Measurements from ENCODE around the gene PTP4A1. TPM values are rescaled to one million over a fixed set of nuclear protein-coding genes. Genes with fewer than 3 reads are reported as not detected.
A peak's percentile ranks its signal among the peaks of the same experiment; 100 is the strongest.
"Not testable (repeated sequence)": the region's sequence is repeated elsewhere in the genome, so short reads cannot be mapped to it uniquely, and the experiment has no call there.

The PTP4A1 gene
- total RNA-seq, 1 donor from 2014 or later: 32.5 TPM

DNA sequence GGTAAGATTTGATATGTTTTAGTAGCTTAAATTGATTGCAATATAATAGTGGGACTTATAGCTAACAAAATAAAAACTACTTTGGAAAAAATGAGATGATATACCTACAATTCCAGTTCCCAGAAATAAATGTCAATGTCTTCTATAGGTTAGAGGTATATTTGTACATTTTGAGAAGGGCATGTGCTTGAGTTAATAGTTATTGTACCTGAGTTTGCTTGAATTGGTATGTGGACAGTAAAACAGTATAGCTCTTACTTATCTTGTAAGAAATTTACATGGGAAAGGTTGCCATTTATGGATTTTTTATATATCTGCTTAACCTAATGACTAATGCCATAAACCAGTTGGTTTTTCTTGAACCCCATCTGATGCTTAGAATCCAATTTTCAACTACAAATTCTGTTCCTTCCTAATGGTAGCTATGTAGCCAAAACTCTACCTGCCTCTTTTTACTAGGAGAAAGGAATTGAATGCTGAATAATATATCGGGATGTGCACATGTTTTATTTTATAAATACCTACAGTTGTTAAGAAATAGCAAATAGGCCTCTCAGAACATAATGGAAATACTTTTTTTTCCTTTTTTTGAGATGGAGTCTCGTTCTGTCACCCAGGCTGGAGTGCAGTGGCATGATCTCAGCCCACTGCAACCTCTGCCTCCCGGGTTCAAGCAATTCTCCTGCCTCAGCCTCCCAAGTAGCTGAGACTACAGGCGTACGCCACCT lies 4.9 kb downstream of the PTP4A1 start:
- intact Hi-C loops (cut with DNase I): no loop called here
- no peak for DNase-seq (ENCODE audit: missing footprints)
- no peak for ATAC-seq

DNA sequence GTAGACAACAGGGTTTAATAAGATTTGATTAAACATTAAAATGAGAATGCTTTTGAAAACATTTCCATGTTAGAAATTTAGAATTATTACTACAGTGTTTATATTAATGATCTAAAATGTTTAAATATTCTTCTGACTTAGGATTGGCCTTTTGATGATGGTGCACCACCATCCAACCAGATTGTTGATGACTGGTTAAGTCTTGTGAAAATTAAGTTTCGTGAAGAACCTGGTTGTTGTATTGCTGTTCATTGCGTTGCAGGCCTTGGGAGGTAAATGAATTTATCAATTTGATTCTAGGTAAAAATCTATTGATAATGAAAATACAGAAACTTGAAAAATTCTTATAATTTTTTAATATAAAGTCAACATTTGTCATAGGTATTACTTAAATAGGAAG lies 6.5 kb downstream of the PTP4A1 start:
- DNase-seq (ENCODE audit: missing footprints): no peak
- no peak for ATAC-seq
- intact Hi-C loops (cut with DNase I): no loop called here

DNA sequence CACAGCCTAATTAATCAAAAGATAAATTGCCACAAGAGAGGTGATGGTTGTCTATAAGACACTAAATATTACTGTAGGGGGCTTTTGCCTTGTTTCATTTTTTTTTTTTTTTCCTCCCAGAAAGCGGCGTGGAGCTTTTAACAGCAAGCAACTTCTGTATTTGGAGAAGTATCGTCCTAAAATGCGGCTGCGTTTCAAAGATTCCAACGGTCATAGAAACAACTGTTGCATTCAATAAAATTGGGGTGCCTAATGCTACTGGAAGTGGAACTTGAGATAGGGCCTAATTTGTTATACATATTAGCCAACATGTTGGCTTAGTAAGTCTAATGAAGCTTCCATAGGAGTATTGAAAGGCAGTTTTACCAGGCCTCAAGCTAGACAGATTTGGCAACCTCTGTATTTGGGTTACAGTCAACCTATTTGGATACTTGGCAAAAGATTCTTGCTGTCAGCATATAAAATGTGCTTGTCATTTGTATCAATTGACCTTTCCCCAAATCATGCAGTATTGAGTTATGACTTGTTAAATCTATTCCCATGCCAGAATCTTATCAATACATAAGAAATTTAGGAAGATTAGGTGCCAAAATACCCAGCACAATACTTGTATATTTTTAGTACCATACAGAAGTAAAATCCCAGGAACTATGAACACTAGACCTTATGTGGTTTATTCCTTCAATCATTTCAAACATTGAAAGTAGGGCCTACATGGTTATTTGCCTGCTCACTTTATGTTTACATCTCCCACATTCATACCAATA lies 7.8 kb downstream of the PTP4A1 start:
- intact Hi-C loops (cut with DNase I): no loop called here
- DNase-seq (ENCODE audit: missing footprints): no peak
- ATAC-seq: no peak

DNA sequence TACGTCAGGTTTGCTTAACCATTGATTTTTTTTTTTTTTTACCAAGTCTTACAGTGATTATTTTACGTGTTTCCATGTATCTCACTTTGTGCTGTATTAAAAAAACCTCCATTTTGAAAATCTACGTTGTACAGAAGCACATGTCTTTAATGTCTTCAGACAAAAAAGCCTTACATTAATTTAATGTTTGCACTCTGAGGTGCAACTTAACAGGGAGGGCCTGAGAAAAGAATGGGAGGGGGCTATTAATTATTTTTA lies 8.4 kb downstream of the PTP4A1 start:
- DNase-seq (ENCODE audit: missing footprints) (no peak), ATAC-seq (no peak)
- intact Hi-C loops (cut with DNase I): no loop called here

DNA sequence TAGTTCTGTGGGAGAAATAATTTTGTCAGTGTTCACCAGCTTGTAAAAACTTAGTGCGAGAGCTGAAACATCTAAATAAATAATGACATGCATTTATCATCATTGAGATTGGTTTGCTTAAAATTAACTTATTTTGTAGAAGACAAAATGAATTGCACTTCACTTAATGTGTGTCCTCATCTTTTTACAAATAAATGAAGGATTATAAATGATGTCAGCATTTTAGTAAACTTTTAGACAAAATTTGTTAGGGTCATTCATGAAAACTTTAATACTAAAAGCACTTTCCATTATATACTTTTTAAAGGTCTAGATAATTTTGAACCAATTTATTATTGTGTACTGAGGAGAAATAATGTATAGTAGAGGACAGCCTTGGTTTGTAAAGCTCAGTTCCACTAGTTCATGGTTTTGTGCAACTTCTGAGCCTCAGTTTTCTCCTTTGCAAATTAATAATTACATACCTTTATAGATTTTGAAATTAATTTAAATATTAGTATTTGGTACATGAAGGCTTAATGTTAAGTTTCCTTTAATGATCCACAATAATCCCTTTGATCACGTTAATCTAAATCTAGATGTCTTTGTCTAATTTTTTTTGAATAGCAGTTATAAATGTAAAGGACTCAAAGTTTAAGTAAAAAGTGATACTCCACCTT lies 9.2 kb downstream of the PTP4A1 start:
- ATAC-seq: no peak
- DNase-seq (ENCODE audit: missing footprints): no peak
- intact Hi-C loops (cut with DNase I): no loop called here

DNA sequence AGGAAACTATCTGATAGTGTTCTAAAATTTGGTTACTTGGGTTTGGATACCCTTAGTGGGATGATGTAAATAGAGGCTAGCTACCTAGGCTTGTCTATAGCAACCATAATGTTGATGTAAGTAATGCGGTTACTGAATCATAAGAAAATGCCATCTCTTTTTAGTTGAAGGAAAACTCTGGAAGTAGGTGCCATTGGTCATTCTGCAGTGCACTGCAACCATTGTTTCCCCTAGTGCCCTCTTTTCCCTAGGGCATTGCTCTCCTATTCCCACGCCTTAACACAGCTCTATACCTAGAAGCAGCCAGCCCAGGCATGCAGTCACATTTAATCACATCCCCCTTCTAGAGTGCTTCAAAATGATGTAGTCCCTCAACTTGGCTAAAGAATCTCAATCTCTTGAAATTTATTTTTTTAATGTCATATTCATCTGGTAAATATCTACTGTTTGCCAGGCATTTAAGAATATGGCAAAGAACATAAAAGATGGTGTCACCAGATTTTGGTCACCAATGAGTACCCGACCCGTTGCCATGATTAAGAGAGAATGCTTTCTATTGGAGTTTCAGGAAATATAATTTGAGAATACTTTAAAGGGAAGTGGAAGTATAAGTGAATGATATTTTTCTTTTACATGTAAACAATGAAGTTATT lies 10.4 kb downstream of the PTP4A1 start:
- intact Hi-C loops (cut with DNase I): no loop called here
- ATAC-seq: no peak
- DNase-seq (ENCODE audit: missing footprints): no peak

DNA sequence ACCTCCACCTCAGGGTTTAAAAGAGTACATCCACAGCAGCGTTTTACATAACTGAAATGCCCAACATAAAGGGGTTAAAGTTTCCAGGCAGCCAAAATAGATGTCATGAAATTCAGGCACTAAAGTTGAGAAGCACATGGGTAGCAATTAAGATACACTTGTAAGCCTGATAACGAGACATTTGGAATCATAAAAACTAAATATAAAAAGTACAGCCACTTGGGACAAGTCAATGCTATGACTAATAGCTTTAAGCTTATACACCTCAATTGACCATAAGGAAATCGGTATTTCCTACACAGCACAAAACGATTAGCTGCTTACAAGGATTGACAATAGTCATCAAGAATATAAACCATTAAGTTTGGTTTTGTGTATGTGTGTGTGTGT lies 11.8 kb downstream of the PTP4A1 start:
- ATAC-seq: peak; percentile 50
- intact Hi-C loops (cut with DNase I): no loop called here
- DNase-seq (ENCODE audit: missing footprints): no peak

DNA sequence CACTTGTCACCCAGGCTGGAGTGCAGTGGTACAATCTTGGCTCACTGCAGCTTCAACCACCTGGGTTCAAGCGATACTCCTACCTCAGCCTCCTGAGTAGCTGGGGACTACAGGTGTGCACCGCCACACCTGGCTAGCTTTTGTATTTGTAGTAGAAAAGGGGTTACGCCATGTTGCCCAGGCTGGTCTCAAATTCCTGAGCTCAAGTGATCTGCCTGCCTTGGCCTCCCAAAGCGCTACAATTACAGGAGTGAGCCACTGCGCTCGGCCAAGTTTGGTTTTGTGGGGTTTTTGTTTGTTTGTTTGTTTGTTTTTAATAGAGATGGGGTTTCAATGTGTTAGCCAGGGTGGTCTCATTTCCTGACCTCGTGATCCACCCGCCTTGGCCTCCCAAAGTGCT lies 12.3 kb downstream of the PTP4A1 start:
- DNase-seq (ENCODE audit: missing footprints) (no peak), ATAC-seq (no peak)
- intact Hi-C loops (cut with DNase I): no loop called here

DNA sequence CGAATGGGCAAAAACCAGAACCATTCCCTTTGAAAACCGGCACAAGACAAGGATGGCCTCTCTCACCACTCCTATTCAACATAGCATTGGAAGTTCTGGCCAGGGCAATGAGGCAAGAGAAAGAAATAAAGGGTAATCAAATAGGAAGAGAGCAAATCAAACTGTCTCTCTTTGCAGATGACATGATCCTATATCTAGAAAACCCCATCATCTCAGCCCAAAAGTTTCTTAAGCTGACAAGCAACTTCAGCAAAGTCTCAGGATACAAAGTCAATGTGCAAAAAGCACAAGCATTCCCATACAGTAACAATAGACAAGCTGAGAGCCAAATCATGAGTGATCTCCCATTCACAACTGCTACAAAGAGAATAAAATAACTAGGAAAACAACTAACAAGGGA lies 13.4 kb downstream of the PTP4A1 start:
- intact Hi-C loops (cut with DNase I); DNase-seq (ENCODE audit: missing footprints); ATAC-seq: not testable (repeated sequence)

DNA sequence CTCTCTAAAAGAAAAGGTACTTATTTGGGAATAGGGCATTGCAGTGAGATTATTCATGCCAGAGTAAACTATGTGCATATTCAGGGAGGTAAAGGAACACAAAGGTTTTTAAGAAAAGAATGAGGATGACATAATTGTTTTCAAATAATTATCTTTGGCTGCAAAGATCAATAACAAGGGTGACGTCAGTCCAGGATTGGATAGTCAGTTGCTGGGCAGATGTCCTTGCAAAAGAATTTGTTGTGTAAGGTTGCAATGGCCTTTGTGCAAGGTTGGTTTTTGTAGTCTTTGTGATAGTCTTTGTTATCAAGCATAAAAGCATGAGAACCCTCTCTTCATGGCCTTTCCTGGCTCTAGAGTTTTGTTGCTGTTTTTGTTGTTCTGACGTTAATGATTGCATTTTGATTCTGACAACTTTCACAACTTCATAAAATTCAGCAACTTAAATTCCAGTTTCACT lies 17.7 kb downstream of the PTP4A1 start:
- intact Hi-C loops (cut with DNase I): no loop called here
- DNase-seq (ENCODE audit: missing footprints) (no peak), ATAC-seq (no peak)

DNA sequence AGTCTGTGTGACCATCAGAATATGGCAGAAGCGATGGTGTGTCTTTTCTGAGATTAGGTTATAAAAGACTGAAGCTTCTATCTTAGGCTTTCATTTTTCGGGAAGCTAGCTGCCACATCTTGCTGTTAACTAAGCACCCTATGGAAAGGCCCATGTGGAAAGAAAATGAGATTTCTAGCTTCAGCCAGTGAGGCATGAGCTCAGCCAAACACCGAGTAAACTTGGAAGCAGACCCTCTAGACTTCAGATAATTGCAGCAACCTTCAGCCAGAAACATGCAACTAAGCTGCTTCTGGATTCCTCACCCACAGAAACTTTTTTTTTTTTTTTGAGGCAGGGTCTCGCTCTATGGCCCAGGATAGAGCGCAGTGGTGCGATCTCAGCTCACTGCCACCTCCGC lies 20.6 kb downstream of the PTP4A1 start:
- intact Hi-C loops (cut with DNase I): no loop called here
- DNase-seq (ENCODE audit: missing footprints) (no peak), ATAC-seq (no peak)

DNA sequence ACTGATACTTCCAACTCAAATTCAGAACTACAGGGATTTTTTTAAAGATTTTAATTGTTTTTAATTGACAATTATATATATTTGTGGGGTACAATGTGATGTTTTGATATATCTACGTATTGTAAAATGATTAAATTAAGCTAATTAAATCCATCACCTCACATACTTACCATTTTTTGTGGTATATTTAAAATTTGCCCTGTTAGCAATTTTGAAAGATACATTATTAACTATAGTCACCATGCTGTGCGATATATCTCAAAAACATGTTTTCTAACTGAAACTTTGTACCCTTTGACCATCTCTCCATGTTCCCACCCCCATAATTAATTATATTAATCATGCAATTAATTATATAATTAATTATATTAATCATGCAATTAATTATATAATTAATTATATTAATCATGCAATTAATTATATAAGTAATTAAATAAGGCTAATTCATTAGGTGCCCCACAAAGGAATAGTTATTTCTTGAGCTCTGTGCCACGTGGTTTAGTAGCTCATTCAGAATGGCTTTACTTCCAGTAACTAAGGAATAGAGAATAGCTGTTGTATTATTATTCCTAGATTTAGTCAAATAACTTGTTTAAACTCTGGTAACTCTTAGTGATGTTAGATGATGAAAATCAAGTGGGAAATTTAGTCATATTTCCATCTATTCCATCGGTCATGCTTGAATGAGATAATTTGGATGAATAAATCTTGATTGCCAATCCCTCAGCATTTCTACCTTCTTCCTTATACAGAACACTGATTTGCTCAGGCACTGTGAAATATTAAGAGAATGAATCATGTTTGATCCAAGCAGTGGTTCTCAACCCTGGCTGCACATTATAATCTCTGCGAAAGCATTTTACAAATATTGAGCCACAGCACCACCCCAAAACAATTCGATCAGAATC lies 25.1 kb downstream of the PTP4A1 start:
- intact Hi-C loops (cut with DNase I): loop anchor here (1.0 to 5.0 kb wide), 3 partner anchors 37 to 245 kb away; partner anchors contain the start of gene PHF3
- no peak for DNase-seq (ENCODE audit: missing footprints)
- ATAC-seq: no peak

DNA sequence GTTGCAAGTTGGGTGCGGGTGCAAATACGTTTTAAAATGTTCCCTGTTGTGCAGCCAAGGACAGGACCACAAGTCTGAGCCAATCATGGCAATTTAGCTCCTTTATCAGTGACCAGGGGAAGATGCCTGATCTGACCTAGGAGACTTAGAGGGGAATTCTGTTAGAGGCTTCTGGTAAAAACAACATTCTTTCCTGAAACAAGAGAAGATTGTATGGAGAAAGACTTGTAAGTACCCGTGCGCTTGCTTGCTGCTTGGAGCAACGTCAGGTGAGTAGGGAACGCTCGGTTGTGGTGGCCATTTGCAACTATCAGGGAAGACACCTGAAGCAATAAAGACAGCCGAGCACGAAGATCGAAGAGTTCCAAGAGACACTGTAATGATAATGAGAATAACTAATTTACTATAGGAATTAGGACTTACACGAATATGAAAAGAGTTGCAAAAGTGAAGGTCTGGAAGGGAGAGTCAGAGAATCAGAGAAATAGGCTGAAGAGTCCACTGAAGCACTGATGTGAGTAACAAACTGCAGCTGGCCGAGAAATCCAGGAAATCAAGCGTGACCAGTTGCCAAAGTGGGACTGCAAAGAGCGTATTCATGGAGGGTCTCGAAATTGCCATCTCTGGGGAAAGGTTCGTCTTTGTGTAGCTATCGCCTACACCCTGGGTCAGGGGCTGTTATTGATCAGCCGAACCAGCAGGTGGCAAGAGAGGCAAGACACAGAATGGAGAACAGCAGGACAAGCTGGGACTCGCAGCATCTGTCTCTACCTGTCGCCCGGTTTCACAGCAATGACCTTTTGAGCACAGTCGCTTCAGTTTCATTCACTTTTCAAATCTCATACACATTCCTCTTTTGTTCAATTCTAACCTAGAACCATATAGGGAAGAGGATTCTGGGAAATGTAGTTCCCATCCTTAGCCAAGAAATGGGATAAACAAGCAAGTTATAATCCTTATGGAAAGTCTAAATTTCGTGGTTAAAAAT lies 26.1 kb downstream of the PTP4A1 start:
- ATAC-seq (peak; percentile 91), DNase-seq (ENCODE audit: missing footprints) (peak; percentile 76)
- intact Hi-C loops (cut with DNase I): loop anchor here (1.0 to 5.0 kb wide), 3 partner anchors 36 to 246 kb away; partner anchors contain the start of gene PHF3

DNA sequence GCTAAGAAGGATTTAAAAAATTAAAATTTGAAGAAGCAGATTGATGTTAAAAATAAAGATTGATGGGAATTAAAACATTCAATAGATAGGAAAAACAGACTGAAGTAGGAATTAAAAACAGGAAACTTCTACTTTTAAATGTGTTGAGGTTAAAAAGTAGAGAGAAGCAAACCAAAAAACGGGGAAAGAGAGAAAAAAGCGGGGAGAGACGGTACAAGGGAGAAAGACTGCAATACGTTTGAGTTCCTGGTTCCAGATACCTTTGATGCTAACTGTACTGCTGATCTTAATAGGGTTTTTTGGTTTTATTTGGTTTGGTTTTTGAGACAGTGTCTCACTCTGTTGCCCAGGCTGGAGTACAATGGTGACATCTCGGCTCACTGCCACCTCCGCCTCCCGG lies 27.0 kb downstream of the PTP4A1 start:
- ATAC-seq (no peak), DNase-seq (ENCODE audit: missing footprints) (no peak)
- intact Hi-C loops (cut with DNase I): loop anchor here (2.0 to 5.0 kb wide), 2 partner anchors 36 to 247 kb away; partner anchors contain the start of gene PHF3

DNA sequence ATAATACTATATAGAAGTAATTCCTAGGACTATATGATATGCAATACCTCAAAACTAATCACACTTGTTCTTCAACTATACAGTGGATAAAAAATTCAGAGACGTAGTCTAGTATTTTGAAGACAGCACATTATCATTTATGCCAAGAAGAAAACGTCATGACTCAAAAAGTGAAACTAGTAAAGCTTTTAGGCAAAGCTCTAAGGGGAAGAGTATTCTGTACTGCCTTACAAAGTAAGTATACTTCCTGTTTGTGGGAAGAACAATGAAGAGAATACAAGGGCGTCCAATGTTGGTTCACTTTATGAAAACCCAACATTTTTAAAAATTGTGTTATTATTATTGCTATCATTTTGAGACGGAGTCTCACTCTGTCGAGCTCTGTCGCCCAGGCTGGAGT lies 27.9 kb downstream of the PTP4A1 start:
- ATAC-seq (no peak), DNase-seq (ENCODE audit: missing footprints) (no peak)
- intact Hi-C loops (cut with DNase I): no loop called here

DNA sequence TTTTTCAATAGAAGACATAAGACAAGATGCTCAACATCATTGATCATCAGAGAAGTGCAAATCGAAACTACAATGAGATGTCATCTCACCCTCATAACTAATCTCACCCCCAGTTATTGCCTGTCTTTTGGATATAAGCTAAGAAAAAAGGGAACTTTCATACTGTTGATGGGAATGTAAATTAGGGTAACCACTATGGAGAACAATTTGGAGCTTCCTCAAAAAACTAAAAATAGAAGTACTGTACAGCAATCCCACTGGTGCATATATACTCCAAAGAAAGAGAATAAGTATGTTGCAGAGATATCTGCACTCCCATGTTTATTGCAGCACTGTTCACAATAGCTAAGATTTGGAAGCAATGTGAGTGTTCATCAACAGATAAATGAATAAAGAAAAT lies 37.0 kb downstream of the PTP4A1 start:
- ATAC-seq (no peak), DNase-seq (ENCODE audit: missing footprints) (no peak)
- intact Hi-C loops (cut with DNase I): no loop called here

DNA sequence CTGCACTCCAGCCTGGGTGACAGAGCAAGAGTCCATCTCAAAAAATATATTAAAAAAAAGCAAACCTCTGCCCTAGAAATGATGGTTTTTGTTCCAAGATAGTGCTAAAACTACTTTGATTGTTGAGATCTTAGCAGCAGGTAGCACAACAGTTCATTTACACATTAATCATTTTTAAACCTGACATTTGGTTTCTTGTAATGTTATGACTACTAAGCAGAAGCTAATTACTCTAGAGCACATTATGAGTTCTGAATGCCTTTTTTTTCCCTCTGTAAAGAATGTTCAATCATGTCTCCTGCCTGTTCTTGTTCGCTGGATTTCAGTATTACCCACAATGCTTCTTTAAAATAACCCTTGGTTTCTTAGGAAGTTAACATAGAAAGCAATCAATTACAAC lies 38.7 kb downstream of the PTP4A1 start:
- DNase-seq (ENCODE audit: missing footprints) (no peak), ATAC-seq (no peak)
- intact Hi-C loops (cut with DNase I): no loop called here

Measured in Right ventricle myocardium inferior (tissue), 1 donor.